ENCODE measurements around the gene TLR10.

DNA sequence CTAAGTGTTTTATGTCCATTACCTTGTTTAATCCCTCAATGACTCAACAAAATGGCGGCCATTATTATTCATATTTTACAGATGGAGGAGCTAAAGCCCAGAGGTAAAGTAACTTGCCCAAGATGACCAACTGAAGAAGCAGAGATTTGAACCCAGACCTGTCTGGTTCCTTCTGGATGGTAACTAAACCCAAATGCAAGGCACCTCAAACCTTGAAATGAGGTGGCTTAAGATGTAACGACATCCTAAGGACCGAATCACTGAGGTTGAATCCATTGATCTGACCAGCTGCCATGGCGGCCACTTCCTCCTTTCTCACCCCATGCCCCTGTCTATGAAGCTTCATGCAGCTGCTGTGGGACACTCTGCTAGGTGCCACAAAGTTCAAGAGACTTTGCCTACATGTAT is 932 bp downstream of the TLR10 start:
- TF ChIP-seq ZNF274 (CRISPR knock-in tag; IDR thresholded peaks at IDR 0.05) = no peak
- TF ChIP-seq MYC (CRISPR knock-in tag; IDR thresholded peaks at IDR 0.05; ENCODE audit: borderline replicate concordance) = no peak
- TF ChIP-seq, protein P1, sequence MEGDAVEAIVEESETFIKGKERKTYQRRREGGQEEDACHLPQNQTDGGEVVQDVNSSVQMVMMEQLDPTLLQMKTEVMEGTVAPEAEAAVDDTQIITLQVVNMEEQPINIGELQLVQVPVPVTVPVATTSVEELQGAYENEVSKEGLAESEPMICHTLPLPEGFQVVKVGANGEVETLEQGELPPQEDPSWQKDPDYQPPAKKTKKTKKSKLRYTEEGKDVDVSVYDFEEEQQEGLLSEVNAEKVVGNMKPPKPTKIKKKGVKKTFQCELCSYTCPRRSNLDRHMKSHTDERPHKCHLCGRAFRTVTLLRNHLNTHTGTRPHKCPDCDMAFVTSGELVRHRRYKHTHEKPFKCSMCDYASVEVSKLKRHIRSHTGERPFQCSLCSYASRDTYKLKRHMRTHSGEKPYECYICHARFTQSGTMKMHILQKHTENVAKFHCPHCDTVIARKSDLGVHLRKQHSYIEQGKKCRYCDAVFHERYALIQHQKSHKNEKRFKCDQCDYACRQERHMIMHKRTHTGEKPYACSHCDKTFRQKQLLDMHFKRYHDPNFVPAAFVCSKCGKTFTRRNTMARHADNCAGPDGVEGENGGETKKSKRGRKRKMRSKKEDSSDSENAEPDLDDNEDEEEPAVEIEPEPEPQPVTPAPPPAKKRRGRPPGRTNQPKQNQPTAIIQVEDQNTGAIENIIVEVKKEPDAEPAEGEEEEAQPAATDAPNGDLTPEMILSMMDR (CRISPR knock-in tag; IDR thresholded peaks at IDR 0.05) = no peak
- TF ChIP-seq HDAC2 (CRISPR knock-in tag; IDR thresholded peaks at IDR 0.05) = no peak
- TF ChIP-seq ZNF556 (CRISPR knock-in tag; IDR thresholded peaks at IDR 0.05; ENCODE audit: borderline replicate concordance) = no peak
- TF ChIP-seq, protein P2, sequence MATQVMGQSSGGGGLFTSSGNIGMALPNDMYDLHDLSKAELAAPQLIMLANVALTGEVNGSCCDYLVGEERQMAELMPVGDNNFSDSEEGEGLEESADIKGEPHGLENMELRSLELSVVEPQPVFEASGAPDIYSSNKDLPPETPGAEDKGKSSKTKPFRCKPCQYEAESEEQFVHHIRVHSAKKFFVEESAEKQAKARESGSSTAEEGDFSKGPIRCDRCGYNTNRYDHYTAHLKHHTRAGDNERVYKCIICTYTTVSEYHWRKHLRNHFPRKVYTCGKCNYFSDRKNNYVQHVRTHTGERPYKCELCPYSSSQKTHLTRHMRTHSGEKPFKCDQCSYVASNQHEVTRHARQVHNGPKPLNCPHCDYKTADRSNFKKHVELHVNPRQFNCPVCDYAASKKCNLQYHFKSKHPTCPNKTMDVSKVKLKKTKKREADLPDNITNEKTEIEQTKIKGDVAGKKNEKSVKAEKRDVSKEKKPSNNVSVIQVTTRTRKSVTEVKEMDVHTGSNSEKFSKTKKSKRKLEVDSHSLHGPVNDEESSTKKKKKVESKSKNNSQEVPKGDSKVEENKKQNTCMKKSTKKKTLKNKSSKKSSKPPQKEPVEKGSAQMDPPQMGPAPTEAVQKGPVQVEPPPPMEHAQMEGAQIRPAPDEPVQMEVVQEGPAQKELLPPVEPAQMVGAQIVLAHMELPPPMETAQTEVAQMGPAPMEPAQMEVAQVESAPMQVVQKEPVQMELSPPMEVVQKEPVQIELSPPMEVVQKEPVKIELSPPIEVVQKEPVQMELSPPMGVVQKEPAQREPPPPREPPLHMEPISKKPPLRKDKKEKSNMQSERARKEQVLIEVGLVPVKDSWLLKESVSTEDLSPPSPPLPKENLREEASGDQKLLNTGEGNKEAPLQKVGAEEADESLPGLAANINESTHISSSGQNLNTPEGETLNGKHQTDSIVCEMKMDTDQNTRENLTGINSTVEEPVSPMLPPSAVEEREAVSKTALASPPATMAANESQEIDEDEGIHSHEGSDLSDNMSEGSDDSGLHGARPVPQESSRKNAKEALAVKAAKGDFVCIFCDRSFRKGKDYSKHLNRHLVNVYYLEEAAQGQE (IDR thresholded peaks at IDR 0.05; ENCODE audit: borderline replicate concordance in 1 of 2, low read depth in 1 of 2, low read length in 2 of 2) = no peak
- no peak for TF ChIP-seq E2F5 (CRISPR knock-in tag; conservative IDR thresholded peaks at IDR 0.05)
- TF ChIP-seq TMF1 (CRISPR knock-in tag; IDR thresholded peaks at IDR 0.05; ENCODE audit: low read depth) = no peak
